IPS DF 4.7 (cell line): ENCODE data around the gene ZNRD2.

Experiments
- DNase-seq: peaks from one replicate; pipeline ENCODE4 v3.0.0-alpha.2; 2013; ENCODE audit warnings: low spot score; ENCODE audit errors: extremely low read depth

Gene ZNRD2

GRCh38 chr11:65538232-65538914 lies 31.9 kb upstream of the ZNRD2 start:
- no peak for DNase-seq

GRCh38 chr11:65538915-65539743 lies 31.1 kb upstream of the ZNRD2 start:
- DNase-seq = no peak

GRCh38 chr11:65539744-65540289 lies 30.5 kb upstream of the ZNRD2 start:
- no peak for DNase-seq

- no peak for DNase-seq
Measured at GRCh38 chr11:65540290-65541092, 29.8 kb upstream of the ZNRD2 start.

- no peak for DNase-seq
Measured at GRCh38 chr11:65541093-65541982, 28.9 kb upstream of the ZNRD2 start.

- no peak for DNase-seq
Measured at GRCh38 chr11:65542738-65543390, 27.4 kb upstream of the ZNRD2 start.

GRCh38 chr11:65545853-65546216 lies 24.4 kb upstream of the ZNRD2 start:
- no peak for DNase-seq

- no peak for DNase-seq
Measured at GRCh38 chr11:65546217-65546958, 23.9 kb upstream of the ZNRD2 start.

GRCh38 chr11:65547446-65548125 lies 22.7 kb upstream of the ZNRD2 start:
- no peak for DNase-seq

- DNase-seq = no peak
Measured at GRCh38 chr11:65548395-65548794, 21.9 kb upstream of the ZNRD2 start.

- no peak for DNase-seq
Measured at GRCh38 chr11:65549096-65549495, 21.2 kb upstream of the ZNRD2 start.

GRCh38 chr11:65551572-65552387 lies 18.5 kb upstream of the ZNRD2 start:
- no peak for DNase-seq

- no peak for DNase-seq
Measured at GRCh38 chr11:65552388-65552951, 17.8 kb upstream of the ZNRD2 start.

GRCh38 chr11:65553301-65554001 lies 16.8 kb upstream of the ZNRD2 start:
- DNase-seq = no peak

- DNase-seq = no peak
Measured at GRCh38 chr11:65554057-65554818, 16.0 kb upstream of the ZNRD2 start.

- DNase-seq = no peak
Measured at GRCh38 chr11:65554842-65555430, 15.3 kb upstream of the ZNRD2 start.
